GM19397 (cell line): ENCODE results near the gene AP3S1.
"Not testable (repeated sequence)": the region's sequence is repeated elsewhere in the genome, so short reads cannot be mapped to it uniquely, and the experiment has no call there.

Experiments used
- ATAC-seq: cut with Tn5 transposase; IDR thresholded peaks from one replicate; pipeline ENCODE4 v1.9.1; 2021; ENCODE audit warnings: mild to moderate bottlenecking, moderate library complexity; ENCODE audit not compliant: unreplicated experiment

AP3S1 gene

GRCh38 chr5:115820846-115821245 lies 20.9 kb upstream of the AP3S1 start:
- no peak for ATAC-seq

DNA sequence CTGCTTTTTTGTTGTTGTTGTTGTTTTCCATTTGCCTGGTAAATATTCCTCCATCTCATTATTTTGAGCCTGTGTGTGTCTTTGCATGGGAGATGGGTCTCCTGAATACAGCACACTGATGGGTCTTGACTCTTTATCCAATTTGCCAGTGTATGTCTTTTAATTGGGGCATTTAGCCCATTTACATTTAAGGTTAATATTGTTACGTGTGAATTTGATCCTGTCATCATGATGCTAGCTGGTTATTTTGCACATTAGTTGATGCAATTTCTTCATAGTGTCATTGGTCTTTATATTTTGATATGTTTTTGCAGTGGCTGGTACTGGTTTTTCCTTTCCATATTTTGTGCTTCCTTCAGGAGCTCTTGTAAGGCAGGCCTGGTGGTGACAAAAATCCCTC lies 16.8 kb upstream of the AP3S1 start:
- not testable (repeated sequence) for ATAC-seq

DNA sequence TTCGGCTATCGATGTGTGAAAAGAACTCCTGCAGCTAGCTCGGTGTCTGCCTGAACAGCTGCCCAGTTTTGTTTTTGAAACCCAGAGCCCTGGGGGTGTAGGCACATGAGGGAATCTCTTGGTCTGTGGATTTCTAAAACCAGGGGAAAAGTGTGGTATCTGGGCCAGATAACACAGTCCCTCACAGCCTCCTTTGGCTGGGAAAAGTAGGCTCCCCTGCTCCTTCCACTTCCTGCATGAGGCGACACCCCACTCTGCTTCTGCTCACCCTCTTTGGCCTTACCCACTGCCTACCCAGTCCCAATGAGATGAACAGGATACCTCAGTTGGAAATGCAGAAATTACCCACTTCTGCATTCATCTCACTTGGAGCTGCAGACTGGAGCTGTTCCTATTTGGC lies 15.8 kb upstream of the AP3S1 start:
- ATAC-seq = no peak

GRCh38 chr5:115829913-115830312 lies 11.8 kb upstream of the AP3S1 start:
- ATAC-seq = no peak

- ATAC-seq = no peak
Measured at GRCh38 chr5:115831163-115831768, 10.5 kb upstream of the AP3S1 start.

DNA sequence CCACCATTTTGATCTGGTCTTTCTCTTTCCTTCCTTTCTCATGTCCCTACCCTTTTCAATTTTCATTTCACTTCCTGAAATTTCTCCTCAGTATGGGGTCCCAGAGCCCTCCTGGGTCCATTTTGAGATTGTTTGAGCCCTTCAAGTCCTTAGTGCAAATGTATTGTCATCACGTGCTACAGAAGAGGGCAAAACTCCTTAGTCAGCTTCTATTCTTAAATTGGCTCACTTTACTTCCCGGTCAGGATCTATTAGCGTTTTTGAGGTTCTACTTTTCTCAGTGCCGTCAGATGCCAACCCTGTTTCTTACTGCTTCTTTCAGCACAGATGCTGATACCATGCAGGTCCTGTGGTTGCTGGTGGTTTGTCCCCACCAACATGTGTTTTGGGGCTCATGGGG lies 6.3 kb upstream of the AP3S1 start:
- ATAC-seq = no peak

- ATAC-seq = no peak
Measured at GRCh38 chr5:115838885-115839518, 2.7 kb upstream of the AP3S1 start.

DNA sequence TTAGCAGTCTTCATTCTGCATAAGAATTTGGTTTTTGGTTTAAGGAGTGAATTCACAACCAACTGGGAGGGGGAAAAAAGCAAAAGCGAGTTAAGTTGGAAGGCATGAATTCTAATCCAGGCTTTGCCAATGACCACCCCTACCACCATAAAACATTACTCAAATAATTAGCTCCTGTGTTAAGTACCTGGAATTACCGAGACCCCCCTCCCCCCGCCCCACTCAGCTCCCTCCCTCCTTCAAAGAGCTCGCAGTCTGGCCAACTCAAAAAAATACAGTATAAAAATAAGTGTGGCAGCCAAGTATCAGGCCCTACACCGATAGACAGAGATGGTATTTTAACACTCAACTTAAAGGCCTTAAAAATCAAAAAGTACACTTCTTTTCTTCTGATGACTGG lies 862 bp upstream of the AP3S1 start:
- no peak for ATAC-seq

- peak; percentile 37 for ATAC-seq
Measured at GRCh38 chr5:115842089-115842935, 577 bp downstream of the AP3S1 start.

- ATAC-seq = no peak
Measured at GRCh38 chr5:115842952-115843351, 1.2 kb downstream of the AP3S1 start.

GRCh38 chr5:115843444-115844130 lies 1.9 kb downstream of the AP3S1 start:
- no peak for ATAC-seq

GRCh38 chr5:115844321-115844817 lies 2.6 kb downstream of the AP3S1 start:
- ATAC-seq = no peak

- ATAC-seq = no peak
Measured at GRCh38 chr5:115847290-115847689, 5.6 kb downstream of the AP3S1 start.

DNA sequence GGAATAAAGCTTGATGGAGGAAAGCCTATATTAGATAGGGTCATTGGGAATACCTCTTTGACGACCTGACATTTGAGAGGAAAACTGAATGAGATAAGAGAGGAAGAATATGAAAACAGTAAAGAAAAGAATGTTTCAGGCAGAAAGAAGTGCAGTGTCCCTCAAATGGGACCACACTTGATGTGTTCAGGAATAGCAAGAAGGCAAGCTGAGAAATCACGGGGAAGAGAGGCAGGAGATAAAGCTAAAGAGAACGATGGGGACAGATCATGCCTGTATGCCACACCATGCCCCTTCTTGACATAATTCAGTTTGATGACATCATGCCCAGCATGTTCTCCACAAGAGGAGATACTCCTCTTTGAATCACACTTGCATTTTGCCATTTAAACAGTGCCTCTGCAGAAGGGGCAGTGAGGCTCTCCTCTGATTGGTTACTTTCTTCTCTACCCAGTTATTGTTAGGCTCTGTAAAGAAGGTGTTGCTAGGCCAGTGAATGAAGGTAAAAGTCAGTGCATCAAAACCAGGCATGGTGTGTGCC lies 7.6 kb downstream of the AP3S1 start:
- ATAC-seq = no peak

DNA sequence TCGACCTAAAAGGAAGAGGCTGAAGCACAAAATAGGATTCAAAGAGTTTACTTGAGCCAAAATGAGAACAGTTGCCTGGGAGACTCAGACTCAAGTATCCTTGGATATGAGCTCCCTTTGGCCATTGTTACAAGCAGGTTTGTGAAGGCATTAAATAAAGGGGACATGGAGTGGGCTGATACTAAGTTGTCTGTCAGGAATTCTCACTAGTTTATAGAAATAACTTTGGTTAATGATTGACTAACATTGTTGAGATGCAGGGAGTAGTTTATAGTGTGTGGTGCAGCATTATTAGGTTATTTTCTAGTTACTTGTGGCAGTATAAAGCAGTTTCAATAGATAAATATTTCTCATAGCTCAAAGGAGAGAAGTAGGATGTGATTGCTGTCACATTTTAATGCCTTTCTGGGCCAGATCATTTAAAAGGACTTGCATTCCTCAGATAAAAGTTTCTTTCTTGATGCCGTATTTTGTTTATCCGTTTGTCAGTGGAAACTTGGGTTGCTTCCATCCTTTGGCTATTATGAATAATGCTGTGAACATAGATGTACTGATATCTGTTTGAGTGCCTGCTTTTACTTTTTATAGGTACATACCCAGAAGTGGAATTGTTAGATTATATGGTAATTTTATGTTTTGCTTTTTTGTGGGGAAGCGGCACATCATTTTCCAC lies 9.1 kb downstream of the AP3S1 start:
- no peak for ATAC-seq

- no peak for ATAC-seq
Measured at GRCh38 chr5:115854139-115854538, 12.4 kb downstream of the AP3S1 start.

DNA sequence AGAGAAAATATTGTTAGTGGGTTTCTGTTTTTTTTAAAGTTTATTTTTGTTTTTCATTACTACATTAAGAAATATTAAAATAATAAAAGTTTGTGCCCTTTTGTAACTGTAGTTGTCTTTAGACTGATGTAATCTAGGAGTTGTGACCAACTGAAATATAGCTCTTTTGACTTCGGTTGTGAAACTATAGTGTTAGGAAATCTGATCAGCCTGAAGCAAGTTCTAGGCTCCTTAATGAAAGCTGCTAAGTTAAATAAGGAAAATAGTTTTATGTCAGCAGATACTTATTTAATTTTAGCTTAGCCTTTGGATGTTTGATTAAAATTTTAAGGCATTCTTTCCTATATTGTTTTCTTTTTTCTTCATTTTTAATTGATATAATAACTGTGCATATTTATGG lies 14.2 kb downstream of the AP3S1 start:
- no peak for ATAC-seq

GRCh38 chr5:115857057-115857479 lies 15.3 kb downstream of the AP3S1 start:
- no peak for ATAC-seq

DNA sequence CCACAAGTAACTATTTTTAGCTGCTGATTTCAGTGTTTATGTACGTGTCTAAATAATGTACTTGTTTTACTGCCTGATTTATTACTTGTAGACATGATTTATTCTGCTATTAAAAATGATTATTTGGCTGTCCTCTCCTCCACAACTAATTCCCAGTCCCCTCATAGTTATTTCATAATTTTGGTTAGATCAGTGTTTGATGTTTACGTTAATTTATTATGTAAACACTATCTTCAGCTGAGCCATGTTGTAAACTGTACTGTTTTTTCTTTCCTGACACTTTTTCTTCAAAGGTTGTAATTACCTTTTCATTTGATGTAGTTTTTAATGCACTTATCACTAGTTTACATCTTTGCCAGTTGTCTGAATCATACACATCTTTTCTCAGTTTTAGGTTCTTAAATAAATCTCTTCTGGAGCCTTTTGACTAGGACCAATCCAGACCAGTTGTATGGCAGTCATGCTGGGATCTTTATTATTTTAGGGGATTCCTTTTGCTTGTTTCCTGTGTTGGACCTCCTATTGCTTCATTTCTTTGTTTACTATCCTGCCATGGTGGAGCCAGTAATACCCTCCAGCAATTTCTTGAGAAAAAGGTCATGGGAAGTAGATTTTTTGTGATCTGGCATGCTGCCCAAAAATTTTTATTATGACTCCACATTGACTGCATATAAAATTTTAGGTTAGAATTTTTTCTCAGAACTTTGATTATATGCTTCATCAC lies 16.1 kb downstream of the AP3S1 start:
- ATAC-seq = no peak

- no peak for ATAC-seq
Measured at GRCh38 chr5:115858396-115858795, 16.7 kb downstream of the AP3S1 start.
